ENCODE results near the gene GTF2IRD2.
"Not testable (repeated sequence)": the region's sequence is repeated elsewhere in the genome, so short reads cannot be mapped to it uniquely, and the experiment has no call there.

The GTF2IRD2 gene

GRCh38 chr7:74772093-74772492, 79.3 kb downstream of the GTF2IRD2 start:
- DNase-seq; H3K27ac Mint-ChIP-seq; H3K36me3 Mint-ChIP-seq (ENCODE audit: insufficient read depth); ATAC-seq (replicated peaks); H3K4me1 Mint-ChIP-seq (ENCODE audit: low read depth in 2 of 2); H3K4me3 Mint-ChIP-seq; H3K27me3 Mint-ChIP-seq; H3K9me3 Mint-ChIP-seq: not testable (repeated sequence)

DNA sequence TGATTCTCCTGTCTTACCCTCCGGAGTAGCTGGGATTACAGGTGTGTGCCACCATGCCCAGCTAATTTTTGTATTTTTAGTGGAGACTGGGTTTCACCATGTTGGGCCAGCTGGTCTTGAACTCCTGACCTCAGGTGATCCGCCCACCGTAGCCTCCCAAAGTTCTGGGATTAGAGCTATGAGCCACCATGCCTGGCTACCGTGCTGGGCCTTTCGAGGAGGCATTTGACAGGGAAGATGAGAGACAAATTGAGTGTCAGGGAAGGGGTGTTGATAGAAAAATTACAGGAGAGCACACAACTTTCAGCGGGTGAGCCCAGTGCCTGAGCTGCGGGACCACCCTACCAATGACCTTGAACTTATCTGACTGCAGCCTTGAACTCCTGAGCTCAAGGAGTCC, 81.3 kb downstream of the GTF2IRD2 start:
- not testable (repeated sequence) for DNase-seq; H3K4me3 Mint-ChIP-seq; H3K4me1 Mint-ChIP-seq (ENCODE audit: low read depth in 2 of 2); H3K9me3 Mint-ChIP-seq; ATAC-seq (replicated peaks); H3K27me3 Mint-ChIP-seq; H3K36me3 Mint-ChIP-seq (ENCODE audit: insufficient read depth); H3K27ac Mint-ChIP-seq

- H3K4me3 Mint-ChIP-seq; DNase-seq; H3K36me3 Mint-ChIP-seq (ENCODE audit: insufficient read depth); H3K9me3 Mint-ChIP-seq; ATAC-seq (replicated peaks); H3K4me1 Mint-ChIP-seq (ENCODE audit: low read depth in 2 of 2); H3K27me3 Mint-ChIP-seq: not testable (repeated sequence)
- peak overlapping the region in 1 of 2 donors; percentile 53 for H3K27ac Mint-ChIP-seq
Observed at GRCh38 chr7:74766991-74767390, 84.4 kb downstream of the GTF2IRD2 start.

- H3K4me1 Mint-ChIP-seq (ENCODE audit: low read depth in 2 of 2); H3K27me3 Mint-ChIP-seq; H3K4me3 Mint-ChIP-seq; H3K36me3 Mint-ChIP-seq (ENCODE audit: insufficient read depth); DNase-seq; ATAC-seq (replicated peaks); H3K9me3 Mint-ChIP-seq: not testable (repeated sequence)
- peak overlapping the region in 1 of 2 donors; percentile 53 for H3K27ac Mint-ChIP-seq
Observed at GRCh38 chr7:74766509-74766908, 84.9 kb downstream of the GTF2IRD2 start.

DNA sequence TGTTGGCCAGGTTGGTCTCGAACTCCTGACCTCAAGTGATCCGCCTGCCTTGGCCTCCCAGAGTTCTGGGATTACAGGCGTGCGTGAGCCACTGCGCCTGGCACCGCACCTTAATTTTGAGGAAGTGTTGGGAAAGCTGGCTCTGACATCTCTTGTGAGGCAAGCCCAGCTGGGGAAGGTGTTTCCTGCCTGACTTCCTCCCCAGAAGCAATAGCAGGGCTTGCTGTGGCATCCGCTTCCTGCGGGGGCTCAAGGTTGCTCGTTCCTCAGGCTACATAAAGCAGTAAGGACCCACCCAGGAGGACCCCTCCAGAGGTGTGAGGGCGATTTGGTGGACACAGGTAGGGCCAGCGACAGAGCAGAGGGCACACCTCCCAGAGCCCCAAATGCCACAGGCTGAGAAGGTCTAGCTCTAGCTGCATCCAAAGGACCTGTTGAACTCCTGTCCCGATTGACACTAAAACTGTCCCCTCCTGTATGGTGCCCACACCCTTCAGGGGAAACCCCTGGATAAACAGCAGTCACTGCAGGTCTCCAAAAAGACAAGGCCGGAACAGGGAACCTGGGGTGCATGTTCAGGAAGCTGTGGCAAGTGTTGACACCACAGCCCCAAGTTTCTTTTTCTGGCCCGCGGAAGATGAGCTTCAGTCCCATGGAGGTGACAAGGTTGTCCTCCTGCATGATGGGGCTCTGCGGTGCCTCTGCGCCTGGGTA, 86.0 kb downstream of the GTF2IRD2 start:
- not testable (repeated sequence) for H3K4me1 Mint-ChIP-seq (ENCODE audit: low read depth in 2 of 2); H3K27me3 Mint-ChIP-seq; H3K9me3 Mint-ChIP-seq; DNase-seq; H3K27ac Mint-ChIP-seq; H3K4me3 Mint-ChIP-seq; H3K36me3 Mint-ChIP-seq (ENCODE audit: insufficient read depth)
- peak; percentile 87 for ATAC-seq (replicated peaks)

- ATAC-seq (replicated peaks); DNase-seq; H3K4me3 Mint-ChIP-seq; H3K27me3 Mint-ChIP-seq; H3K27ac Mint-ChIP-seq; H3K9me3 Mint-ChIP-seq; H3K4me1 Mint-ChIP-seq (ENCODE audit: low read depth in 2 of 2); H3K36me3 Mint-ChIP-seq (ENCODE audit: insufficient read depth): not testable (repeated sequence)
Observed at GRCh38 chr7:74758982-74759381, 92.4 kb downstream of the GTF2IRD2 start.

GRCh38 chr7:74758268-74758667, 93.1 kb downstream of the GTF2IRD2 start:
- H3K4me3 Mint-ChIP-seq; H3K9me3 Mint-ChIP-seq; H3K27ac Mint-ChIP-seq; ATAC-seq (replicated peaks); DNase-seq; H3K36me3 Mint-ChIP-seq (ENCODE audit: insufficient read depth); H3K4me1 Mint-ChIP-seq (ENCODE audit: low read depth in 2 of 2); H3K27me3 Mint-ChIP-seq: not testable (repeated sequence)

DNA sequence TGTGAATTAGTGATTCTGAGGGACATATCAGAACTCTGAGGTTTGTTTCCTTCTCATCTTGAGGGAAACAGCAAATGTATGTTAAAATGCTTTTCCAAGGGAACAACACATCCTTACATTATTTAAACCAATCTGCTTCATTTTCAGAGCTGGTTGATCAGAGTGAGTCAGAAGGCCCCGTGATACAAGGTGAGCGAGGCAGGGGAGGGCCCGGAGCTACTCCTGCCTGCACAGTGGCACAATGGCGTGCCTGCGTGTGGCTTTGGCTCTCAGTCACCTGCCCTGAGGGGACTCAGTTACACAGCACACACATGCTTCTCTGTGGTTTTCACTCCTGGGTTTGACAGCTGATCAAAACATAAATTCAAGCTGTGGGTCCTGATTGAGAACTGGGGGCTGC, 94.7 kb downstream of the GTF2IRD2 start:
- not testable (repeated sequence) for H3K4me3 Mint-ChIP-seq; H3K27me3 Mint-ChIP-seq; H3K36me3 Mint-ChIP-seq (ENCODE audit: insufficient read depth); ATAC-seq (replicated peaks); H3K4me1 Mint-ChIP-seq (ENCODE audit: low read depth in 2 of 2); H3K27ac Mint-ChIP-seq; H3K9me3 Mint-ChIP-seq; DNase-seq

DNA sequence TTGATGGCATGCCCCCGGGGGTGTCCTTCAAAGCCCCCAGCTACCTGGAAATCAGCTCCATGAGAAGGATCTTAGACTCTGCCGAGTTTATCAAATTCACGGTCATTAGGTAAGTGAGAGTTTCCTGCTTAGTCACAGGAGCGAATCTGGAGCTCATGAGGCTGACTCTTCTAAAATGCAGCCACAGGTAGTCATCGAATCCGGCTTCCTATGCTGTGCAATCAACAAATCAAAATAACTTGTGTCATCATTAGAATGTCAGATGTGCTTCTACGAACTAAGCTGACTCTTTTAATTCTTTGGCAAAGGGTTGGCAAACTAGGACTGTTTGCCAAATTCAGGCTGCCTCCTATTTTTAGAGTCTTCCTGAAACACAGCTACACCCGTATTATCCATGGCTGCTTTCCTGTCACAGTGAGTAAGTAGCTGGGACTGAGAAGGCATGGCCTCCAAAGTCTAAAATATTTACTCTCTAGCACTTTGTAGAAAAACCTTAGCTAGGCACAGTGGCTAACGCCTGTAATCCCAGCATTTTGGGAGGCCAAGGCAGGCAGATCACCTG, 97.4 kb downstream of the GTF2IRD2 start:
- H3K4me1 Mint-ChIP-seq (ENCODE audit: low read depth in 2 of 2); H3K4me3 Mint-ChIP-seq; H3K9me3 Mint-ChIP-seq; H3K36me3 Mint-ChIP-seq (ENCODE audit: insufficient read depth); DNase-seq; H3K27ac Mint-ChIP-seq; ATAC-seq (replicated peaks); H3K27me3 Mint-ChIP-seq: not testable (repeated sequence)
